GM18520 (cell line): ENCODE data around the gene SHC4.
"Not testable (repeated sequence)": the region's sequence is repeated elsewhere in the genome, so short reads cannot be mapped to it uniquely, and the experiment has no call there.

Source experiments
- ATAC-seq: cut with Tn5 transposase; IDR thresholded peaks from one replicate; pipeline ENCODE4 v1.9.1; 2021; ENCODE audit not compliant: unreplicated experiment

SHC4 gene

DNA sequence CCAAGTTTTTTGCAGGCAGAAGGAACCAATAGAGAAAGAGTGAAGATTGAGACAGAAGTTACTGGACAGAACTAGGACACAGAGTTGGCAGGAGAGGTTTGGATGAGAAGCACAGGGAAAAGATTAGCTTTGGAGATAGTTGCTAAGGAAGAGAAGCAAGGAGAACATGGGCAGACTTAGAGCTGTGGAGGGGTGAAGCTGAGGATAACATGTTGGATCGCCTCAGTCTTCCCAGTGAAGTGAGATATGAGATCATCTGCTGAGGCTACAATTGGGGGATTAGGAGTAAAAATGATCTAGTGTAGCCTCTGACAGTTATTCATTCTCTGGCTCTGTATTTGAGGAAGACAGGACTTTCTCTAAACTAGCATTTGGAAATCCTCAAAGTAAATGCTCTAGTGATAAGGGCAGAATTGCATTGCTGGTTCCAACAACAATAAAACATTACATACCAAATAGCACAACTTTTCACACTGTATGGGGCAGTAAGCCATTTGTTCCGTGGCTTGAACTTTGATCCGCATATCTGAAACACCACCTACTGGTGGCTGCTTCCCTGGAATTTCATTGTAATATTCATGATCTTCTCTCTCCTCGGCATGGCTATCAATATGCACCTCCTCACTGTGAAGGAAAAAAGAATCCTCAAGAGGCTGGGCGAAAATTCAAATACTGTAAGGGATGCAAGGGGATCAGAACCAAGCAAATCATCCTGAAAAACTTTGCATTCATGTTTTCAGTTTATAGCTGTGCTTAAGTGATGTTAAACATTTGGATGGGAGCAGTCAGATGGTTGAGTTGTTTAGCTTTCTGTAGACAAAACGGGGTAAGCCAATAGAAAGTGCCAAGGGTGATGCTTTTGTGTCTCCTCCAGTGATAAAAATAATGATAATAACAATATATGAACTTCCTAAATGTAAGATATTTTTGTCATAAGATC, 107.9 kb downstream of the SHC4 start:
- no peak for ATAC-seq

DNA sequence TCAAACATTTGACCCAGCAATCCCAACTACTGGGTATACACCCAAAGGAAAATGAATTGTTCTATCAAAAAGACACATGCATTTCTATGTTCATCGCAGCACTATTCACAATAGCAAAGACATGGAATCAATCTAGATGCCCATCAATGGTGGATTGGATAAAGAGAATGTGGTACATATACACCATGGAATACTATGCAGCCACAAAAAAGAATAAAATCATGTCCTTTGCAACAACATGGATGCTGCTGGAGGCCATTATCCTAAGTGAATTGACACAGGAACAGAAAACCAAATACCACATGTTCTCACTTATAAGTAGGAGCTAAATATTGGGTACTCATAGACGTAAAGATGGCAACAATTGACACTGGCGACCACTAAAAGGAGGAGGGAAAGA, 109.3 kb downstream of the SHC4 start:
- ATAC-seq, result not testable (repeated sequence)

DNA sequence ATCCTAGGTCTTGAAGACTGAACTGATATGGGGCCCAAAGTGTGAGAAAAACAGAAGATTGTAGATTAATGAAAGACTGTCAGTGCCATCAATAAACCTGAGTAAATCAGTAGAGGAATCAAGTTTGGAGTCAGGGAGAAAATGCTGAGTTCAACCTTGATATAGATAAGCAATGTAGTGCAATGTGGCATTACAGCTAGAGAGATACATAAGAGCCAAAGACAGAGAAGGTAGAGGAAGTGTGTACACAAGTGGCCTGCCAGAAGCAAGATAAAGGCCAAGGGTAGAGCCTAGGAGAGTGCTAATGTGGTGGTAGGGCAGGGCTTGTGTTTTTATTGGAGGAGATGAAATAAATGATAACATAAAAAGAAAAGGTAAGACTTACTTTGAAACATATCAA, 111.8 kb downstream of the SHC4 start:
- no peak for ATAC-seq

DNA sequence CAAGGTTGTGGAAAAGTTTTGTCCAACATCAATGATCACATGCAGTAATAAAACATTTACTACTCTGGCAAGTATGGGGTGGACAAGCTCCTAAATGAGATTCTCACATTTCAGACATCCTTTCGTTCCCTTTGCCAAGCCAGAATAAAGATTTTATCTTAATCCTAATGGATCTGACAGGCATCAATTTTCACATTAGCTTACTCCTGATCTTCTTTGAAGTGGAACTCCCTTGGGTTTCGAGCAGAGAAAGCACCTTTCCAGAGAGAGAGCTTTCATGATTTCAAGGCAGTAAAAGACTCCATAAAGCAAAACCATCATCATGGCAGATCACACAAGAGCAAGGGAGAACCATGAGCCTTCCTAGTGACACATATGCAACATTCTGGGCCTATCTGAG, 113.1 kb downstream of the SHC4 start:
- no peak for ATAC-seq

DNA sequence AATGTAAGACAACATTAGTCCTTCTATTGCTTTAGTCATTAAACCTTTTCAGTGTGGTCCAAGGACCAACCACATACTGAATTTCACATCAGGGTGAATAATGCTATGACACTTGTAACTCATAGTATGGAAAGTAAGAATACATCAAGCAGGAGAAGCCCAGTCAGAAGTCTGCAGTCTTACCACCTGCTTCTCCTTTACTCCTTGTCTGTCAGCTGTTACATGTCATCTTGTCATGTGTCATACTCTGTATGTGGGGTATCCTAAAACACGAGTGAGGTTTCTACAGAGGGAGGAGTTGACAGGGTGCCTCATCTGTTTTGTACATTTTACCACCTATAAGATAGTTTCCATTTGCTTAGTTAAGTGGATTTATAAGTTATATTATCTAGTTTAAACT, 118.6 kb downstream of the SHC4 start:
- ATAC-seq, result no peak

DNA sequence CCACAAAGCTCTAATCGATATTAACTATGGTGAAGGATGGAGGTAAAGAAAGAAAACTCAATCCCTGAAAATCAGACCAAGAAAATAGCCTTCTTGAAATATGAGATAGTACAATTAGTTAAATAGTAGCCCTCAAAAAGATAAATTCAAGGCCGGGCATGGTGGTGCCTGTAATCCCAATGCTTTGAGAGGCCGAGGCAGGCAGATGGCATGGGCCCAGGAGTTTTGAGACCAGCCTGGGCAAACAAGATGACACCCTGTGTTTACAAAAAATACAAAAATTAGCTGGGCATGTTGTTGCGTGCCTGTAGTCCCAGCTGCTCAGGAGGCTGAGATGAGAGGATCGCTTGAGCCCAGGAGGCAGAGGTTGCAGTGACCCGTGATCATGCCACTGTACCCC, 121.2 kb downstream of the SHC4 start:
- ATAC-seq, result no peak

DNA sequence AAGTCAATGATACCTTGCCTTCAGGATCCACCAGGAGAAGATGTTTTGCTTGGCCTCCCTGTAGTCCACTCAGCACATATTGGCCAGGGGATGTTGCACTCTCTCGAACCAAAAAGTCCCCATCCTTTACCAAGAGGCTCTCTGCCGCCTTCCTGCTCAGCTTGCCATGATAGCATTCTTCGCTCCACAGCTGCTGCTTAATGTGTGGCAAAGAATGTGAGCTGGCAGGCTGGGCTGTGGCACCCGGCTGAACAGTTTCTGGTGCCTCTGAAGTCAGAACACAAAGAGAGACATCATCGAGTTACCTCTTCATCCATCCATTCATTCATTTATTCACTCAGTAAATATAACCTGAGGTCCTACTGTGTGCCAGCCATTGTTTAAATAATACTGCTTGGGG, 129.0 kb downstream of the SHC4 start:
- ATAC-seq, result no peak

DNA sequence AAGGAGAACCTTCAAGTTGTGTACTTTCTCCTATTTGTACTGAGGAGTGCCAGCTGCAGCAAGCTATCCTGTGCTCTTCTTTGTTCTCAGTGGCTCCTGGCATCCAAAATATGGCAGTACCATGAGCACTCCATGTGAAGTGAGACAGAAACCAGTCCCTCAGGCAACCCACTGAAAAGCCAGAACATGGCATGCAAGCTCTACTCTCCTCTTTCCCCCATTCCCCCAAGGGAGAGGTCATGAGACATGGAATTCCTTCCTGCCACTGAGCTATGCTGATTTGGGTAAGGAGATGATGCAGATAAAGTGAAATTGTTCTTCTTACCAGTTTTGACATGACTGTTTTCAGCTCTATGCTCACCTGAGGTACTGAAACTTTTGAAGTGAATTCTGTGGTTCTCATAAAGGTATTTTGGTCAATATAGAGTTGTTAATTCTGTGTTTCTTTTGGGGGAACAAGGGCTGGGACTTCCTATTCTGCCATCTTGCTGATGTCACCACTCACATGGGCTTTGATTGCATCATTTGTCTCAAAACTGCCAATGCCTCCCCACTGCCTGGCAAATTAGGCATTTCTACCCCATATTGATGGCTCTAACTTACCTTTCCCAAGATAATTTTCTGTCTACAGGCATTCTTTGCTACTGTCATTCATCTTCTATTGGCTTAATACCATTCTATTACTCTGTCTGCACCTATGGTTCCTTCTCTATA, 130.0 kb downstream of the SHC4 start:
- no peak for ATAC-seq

DNA sequence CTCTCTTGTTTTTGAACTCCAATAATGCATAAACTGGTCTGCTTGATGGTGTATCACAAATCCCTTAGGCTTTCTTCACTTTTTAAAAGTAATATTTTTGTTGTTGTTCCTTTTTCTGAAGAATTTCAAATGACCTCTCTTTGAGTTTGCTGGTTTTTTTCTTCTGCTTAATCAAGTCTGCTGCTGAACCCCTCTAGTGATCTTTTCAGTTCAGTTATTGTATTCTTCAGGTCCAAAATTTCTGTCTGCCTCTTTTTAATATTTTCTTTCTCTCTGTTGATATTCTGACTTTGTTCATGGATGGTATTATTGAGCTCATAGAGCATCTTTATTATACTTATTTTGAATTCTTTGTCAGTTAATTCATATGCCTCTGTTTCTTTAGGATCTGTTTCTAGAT, 131.1 kb downstream of the SHC4 start:
- no peak for ATAC-seq

DNA sequence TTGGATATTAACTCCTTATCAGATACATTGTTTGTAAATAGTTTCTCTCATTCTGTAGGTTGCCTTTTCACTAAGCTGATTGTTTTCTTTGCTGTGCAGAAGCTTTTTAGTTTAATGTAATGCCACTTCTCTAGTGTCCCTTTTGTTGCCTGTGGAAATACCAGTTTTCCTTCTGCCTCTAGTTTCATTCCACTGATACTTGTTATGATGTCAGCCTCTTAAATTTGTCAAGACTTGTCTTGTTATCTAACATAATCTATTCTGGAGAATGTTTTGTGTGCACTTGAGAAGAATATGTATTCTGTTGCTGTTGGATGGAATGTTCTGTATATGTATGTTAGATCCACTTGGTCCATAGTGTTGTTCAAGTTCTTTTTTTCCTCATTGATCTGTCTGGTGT, 134.8 kb downstream of the SHC4 start:
- no peak for ATAC-seq

DNA sequence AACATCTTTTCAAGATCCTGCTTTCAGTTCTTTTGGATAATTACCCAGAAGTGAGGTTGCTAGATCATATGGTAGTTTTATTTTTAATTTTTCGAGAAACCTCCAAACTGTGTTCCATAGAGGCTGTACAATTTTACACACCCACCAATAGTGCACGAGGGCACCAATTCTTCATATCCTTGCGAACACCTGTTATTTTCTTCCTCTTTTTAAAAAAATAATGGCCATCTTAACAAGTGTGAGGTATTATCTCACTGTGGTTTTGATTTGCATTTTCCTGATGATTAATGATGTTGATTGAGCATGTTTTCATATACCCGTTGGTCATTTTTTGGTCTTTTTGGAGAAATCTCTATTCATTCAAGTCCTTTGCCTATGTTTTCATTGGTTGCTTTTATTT, 135.2 kb downstream of the SHC4 start:
- ATAC-seq, result no peak

DNA sequence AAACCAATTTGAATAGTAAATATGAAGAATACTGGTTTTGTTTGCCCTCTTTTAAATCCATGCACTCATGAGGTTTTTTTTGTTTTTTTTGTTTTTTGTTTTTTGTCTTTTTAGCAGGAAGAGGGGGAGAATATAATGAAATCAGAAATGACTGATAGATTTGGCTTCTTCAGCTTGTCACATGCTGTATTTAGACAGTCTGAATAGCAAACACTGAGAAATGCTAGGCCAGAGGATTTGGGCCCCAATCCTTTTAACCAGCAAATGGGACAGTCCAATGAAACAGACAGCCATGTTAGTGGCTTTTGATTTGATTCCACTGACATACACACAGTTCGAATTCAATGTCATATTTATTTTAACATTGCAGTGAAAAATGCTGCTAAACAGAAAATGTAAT, 138.6 kb downstream of the SHC4 start:
- ATAC-seq, result no peak

DNA sequence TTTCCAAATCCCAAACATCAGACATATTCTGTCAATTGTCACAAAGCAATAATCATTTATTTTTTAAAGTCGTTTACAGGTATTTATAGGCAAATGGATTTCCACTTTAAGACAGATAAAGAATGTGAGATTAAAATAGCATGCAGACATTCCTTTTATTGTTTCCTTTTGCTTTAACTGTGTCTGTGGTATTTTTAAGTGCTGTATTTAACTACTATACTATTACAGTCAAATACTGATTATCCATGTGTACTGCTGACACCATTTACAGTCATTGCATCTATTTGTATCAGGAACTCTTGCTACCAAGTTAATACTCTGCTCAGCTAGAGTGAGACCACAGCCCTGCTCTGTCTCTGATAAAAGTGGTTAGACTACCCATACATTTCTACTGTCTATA, 140.0 kb downstream of the SHC4 start:
- no peak for ATAC-seq

DNA sequence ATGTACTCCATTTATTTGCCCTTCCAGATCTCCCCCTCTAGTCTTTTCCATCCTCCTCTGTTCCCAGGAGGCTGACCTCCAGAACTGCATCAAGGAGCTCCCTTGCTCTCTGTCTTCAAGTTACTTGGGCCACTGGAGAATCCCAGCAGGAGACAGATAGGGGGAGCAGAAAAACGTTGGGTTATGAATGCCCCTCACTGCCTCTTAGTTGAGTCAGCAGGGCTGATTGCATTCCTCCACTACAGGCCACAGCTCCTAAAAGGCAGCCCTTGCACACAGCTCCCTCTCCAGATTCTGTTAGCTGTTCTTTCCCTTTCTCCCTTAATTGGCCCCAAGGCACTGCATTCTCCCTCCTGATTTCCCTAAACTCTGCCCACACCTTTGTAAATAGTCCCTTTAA, 140.5 kb downstream of the SHC4 start:
- no peak for ATAC-seq

DNA sequence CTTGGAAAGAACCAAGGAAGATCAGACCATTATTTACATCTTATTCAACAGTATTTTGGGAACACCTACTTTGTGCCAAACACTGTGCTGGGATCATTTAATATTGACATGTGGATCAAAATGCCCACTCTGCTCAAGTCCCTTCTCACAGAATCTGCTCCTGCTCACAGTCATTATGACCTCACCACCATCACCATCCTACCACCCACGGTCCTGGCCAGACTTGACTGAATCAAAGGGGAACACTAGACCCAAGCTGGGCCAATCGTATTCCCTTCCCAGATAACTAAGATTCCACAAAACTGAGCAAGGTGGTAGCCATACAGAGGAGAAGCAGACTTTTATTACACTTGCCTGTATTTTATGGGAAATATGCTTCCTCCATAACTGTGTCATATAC, 149.4 kb downstream of the SHC4 start:
- ATAC-seq, result no peak

DNA sequence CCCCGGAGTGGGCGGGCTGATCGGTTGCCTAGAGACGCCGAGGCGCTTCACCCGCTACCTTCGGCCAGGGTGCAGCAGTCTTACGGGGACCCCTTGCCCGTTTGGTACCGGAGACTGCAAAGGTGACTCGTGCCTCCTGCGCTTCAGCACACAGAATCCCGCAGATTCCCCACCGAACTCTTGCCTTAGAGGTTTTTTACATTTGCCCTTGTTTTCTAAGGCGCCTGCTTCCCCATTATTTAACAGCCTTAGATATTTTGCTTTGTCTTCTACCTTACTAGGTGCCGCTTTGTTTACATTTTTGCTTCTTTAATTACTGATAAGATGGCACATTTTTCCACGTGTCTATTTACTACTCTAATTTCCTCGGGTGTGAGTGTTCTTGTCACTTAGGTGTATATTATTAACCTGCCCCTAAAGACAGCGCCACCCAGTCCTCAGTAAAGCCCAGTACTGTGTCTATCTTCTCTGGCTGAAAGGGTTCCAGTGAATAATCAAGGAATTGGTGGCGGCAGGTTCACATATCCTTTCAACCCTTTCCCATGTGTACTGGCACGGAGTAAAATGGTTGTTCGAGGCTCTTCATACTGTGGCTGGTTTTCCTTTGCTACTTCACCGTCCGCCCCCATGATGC, 152.3 kb downstream of the SHC4 start:
- ATAC-seq, result no peak

DNA sequence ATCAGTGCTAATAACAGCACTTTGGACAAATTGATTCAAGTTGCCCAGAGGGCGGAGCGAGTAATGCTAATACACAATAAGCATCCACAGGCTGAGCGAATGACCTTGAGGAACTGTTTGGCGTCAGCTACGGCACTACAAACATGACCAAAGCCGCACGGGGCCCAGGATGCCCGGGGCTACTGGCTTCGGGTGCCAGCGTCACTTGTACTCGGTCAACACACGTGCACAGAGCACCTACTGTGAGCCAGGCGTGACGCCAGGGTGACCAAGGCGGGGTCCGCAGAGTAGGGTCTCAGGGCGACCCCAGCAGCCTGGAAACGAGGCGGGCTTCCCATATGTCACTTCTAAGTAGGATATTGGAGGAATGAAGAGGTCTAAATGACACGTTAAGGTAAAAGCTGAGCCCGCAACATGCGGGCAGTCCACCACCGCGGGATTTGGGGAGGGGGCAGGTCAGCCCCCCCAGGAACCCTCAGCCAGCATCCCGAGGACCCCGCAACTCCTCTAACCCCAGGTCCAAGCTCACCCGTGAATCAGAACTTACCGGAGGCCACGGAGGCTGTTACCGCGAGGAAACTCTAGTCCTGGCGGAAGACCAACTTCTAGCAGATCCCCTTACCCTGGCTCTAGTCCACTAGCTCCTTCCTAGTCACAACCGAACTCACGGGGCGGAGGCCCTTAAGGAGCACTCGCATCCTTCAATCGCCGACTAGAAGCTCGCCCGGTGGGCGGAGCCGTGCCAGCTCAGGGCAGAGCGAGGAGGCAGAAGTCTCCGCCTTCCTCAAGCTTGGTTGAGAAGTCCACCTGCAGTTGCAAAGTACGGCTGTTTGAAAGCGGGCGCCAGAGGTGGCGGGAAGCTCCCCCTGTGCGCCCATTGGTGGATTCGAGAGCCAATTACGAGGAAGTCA, 153.1 kb downstream of the SHC4 start, which contains the start of gene CEP152:
Gene CEP152 (minus strand): TSS at position 656 of the 911 bp plus-strand sequence. CDS start 5,420 bp downstream, outside the sequence.
- ATAC-seq, result peak; percentile 98

DNA sequence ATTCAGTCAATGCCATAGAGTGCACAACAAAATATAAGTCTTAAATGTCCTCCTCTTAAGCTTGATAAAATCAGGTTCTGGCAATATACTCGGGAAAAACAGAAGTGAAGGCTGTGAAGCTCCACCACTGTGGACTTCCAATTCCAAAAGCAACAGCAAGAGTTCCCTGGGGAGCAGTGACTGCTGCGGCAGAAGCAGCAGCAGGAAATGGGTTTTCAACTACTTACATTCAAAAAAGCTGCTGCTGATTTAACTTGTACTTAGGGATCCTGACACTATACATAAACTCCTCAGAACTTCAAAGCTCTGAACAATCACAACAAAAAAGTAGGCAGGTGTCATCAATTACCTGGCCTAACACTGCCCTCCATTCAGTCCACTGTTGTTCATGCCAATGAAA, 157.6 kb downstream of the SHC4 start:
- ATAC-seq, result no peak

DNA sequence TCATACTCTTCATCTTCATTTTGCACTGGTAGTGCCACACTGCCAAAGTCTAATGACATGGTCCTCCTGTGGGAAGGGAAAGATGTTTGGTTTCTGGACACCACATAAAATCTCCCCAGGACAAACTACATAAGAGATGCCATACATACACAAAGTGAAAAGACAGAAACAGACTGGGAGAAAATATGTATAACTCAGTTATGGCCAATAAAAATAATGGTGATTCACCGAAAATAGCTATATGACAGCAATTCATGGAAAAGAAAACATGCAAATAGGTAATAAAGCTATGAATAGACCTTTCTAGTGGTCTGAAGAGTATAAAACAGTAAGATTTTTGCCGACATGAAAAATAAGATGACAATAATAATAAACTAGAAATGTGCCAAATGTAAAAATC, 158.1 kb downstream of the SHC4 start:
- no peak for ATAC-seq

DNA sequence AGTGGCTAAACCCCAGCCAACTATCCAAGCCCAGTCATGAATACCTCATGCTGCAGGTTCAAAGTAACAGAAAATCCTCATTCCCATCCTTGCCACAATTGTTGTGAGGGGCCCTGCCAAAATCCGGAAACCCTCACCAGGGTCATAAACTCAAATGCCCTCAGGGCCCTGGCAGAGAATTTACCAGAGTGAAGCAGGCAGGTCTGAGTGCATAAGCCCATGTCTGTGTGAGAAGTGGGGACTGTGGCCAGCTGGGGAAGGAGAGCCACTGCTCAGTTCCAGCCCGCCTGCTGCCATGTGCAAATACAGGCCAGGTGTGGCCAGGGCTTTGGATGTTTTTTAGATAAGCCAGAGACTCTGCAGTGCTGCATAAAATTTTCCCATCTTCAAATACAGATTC, 159.8 kb downstream of the SHC4 start:
- ATAC-seq, result no peak

DNA sequence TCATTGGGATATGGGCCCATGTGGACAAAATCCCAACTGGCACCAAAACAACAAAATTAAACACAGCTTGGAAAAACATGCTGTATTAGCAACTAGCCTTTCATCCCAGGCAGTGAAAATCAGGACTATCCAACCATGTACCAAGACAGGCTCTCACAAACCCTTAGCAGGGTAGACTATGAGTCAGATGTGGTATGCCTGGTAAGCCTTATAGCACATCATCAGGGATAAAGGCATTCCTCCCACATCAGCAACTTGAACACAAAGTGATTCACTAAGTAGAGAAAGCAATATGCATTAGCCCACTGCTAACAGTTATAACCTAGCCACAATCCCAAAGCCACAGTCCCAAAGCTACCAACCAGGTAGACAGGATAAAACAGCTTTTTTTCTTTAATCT, 160.9 kb downstream of the SHC4 start:
- no peak for ATAC-seq
